ENCODE results near the gene PACRG.

Gene PACRG

DNA sequence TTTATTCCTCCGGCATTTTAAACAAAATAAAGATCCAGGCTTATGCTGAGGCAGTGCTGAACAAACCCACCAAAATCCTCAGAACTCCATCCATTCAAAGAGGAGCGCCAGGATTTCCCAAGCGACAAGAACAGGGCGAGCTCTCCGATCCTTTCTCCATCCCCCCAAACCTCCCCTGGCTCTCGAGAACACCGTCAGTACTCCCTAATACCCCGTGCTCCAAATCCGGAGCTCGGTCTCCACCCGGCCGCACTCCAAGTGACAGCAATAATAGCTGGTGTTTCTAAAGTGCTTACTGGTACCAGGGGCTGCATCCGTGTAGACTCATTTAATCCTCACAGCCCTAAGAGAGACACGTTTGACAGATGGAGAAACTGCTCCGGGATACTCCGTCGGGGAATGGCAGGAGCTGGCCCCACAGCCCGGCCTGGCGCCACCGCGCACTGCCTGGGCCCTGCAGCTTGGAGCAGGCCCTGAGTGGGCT is 409.7 kb downstream of the PACRG start:
- no peak for DNase-seq (ENCODE audit: low read depth)

GRCh38 chr6:163146036-163146435 is 418.3 kb downstream of the PACRG start:
- DNase-seq (ENCODE audit: low read depth), result peak; percentile 18

DNA sequence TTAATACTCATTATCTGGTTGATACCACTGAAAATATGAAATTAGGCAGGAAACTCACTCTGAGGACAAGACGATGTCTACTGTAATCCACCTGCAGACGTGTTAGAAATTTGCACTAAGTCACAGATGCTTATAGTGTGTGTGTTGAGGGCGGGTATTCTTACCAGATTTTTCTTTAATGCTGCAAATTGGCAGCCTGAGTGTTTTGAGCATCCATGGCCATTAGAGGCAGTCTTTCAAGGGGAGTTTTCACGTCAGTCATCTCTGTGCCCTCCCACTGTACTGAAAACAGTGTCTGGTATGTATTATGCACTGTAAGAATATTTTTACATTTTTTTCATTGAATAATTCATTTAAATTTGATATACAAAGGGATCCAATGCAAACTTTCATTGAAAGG is 420.2 kb downstream of the PACRG start:
- no peak for DNase-seq (ENCODE audit: low read depth)

DNA sequence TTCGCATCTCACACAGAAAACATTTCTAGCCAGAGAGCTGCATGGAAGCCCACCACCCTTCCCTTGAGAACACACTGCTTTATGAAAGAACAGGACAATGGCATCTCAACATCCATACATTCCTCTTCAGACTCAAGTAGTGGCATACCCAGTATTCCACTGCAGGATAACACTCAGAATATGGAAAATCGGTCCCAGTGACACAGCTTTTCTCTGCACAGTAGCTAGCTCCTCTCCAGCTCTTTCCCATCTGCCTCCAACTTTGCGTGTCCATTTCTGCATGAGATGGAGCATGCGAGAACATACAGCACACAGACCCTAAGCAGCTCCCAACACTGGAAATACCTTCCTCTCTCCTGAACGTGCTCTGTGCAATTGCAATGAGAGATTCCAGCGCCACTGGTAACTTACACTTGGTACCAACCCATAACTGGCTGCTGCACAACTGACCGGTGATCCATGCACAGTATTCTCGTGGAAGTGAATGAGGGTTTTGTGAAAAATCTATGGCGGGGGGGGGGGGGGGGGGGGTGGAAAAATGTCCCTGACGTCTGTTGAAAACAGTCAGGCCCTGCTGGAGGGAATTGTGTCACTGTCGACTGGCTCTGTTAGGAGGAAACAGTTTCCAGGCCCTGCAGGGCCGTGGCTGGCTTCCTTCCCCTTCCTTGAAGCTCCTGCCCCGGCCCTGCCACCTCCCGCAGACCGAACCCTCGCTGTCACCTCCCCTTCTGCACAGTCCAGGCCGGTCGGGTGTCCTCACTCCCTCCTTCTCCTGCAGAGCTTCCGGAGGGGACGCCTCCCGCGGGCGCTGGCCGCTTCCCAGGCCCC is 420.9 kb downstream of the PACRG start:
- no peak for DNase-seq (ENCODE audit: low read depth)

GRCh38 chr6:163149279-163149848 is 421.6 kb downstream of the PACRG start:
- DNase-seq (ENCODE audit: low read depth), result no peak

DNA sequence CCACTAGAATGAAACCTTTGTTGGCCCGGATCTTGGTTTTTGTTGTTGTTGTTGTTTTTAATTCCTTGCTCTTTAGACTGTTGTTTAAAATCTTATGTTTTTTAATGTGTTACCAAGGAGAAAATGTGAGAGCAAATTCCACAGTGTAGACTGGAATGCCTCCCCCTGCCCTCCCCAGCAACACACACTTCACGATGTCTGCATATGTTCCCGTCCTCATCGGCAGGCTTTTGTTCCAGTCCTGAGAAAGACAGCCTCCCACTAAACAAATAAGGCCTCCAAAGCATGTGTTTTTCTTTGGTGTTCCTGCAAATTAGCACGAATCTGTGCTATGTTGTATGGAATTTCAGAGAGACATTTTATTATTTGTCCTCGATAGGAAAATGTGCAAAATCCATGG is 423.4 kb downstream of the PACRG start:
- DNase-seq (ENCODE audit: low read depth), result no peak

GRCh38 chr6:163152701-163153100 is 424.9 kb downstream of the PACRG start:
- DNase-seq (ENCODE audit: low read depth), result no peak

DNA sequence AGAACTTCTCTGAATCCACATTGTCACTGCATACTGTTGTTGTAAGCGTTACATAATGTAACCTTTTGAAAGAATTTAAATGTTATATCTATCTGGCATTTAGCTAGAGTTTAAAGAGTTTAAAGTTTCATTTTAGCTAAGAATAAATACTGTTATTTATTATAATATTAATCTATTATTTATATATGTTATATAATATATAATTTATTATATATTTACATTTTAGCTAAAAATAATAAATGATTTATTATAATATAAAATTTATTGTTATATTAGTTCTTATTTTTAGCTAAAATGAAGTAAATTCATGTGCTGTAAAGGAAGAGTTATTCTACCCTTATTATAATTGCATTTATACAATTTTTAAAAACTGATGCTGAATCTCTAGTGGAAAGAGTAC is 431.3 kb downstream of the PACRG start:
- no peak for DNase-seq (ENCODE audit: low read depth)

- no peak for DNase-seq (ENCODE audit: low read depth)
These were observed 431.9 kb downstream of the PACRG start for GRCh38 chr6:163159689-163160088.

DNA sequence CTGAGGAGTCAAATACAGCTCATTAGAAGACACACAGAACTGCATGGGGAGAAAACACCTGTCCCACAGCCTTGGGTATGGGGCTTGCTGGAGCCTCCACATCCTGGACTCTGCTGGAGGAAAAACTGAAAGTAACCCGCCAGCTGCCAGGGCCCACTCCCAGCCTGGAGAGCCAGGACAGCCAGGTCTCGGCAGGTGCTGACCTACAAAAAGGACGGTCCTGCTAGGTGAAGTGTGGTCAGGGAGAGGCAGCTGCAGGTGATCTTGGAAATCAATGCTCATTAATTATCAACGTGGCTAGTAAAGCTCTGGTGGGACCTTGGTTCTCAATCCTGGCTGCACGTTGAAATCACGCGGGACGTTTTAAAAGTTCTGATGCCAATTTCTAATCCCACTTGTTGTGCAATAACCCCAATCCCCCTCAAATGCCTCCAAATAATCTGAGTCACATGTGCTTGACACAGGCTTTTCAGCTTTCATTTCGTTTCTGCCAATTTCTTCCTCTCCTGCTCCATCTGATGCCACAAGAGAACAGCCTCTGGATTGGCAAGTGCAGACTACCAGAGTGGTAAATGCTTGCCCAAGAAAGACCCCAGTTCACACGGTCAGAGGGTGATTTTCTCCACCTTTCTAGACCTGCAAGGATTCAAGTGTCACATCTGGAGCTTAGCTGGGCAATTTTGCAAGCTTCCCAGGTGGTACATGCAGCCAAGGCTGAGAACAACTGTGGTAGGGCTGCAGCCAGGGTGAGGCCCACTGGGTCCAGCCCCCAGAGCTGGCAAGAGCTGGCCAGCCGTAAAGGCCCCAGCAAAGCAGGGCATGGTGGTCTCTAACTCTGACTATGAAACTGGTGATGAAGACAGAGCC is 434.5 kb downstream of the PACRG start:
- DNase-seq (ENCODE audit: low read depth), result no peak

DNA sequence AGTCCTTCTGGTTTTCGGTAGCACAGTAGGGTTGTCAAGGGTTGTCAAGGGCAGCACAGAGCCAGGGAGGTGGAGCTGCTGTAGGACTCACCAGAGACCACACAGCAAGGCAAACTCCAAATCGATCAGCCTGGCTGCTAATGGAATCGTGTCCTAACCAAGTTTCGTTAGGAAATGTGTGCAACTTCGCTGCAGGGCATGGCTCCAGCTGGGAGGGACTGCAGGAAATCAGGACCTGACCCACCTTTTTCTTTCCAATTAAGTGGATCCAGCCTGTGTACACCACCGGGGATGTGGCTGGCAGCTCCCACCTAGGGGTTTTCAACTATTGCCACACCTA is 435.1 kb downstream of the PACRG start:
- no peak for DNase-seq (ENCODE audit: low read depth)

- DNase-seq (ENCODE audit: low read depth), result no peak
These were observed 436.6 kb downstream of the PACRG start for GRCh38 chr6:163164175-163164900.

GRCh38 chr6:163165155-163165910 is 437.6 kb downstream of the PACRG start:
- DNase-seq (ENCODE audit: low read depth), result no peak

DNA sequence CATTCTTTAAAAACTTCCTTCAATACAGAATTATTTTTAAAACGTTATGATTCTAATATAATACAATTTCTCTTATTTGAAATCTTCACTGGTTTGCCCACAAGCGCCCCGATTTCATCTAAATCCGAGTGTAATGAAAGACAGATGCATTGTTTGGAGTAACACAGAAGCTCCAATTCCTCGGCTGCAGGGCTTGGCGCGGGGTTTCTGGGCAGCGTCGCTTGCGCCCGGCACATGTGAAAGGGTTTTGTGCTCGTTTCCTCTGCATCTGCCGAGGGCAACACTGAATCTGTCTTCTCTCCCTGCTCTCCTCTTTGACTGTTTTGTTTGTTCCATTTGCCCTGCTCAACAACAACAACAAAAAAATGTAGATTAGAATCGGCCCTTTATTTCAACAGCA is 438.1 kb downstream of the PACRG start:
- no peak for DNase-seq (ENCODE audit: low read depth)

GRCh38 chr6:163166507-163166906 is 438.7 kb downstream of the PACRG start:
- DNase-seq (ENCODE audit: low read depth), result no peak

DNA sequence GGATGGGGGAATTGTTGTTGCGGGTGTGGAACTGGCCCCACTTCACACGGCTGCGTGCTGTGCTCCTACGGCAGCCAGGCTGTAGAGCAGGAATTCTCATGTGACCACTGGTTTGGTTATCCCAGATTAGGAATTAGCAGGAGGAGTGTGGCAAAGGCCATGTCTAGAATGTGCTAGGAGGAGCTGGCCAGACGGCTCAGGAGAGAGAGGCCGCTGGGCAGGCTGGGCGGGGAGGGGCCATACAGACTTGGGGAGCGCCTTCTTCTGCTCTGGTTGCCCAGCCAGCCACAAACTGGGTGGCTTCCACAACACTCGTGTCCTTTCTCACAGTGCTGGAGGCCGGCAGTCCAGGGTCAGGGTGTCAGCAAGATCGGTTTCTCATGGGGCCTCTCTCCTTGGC is 441.7 kb downstream of the PACRG start:
- DNase-seq (ENCODE audit: low read depth), result no peak

DNA sequence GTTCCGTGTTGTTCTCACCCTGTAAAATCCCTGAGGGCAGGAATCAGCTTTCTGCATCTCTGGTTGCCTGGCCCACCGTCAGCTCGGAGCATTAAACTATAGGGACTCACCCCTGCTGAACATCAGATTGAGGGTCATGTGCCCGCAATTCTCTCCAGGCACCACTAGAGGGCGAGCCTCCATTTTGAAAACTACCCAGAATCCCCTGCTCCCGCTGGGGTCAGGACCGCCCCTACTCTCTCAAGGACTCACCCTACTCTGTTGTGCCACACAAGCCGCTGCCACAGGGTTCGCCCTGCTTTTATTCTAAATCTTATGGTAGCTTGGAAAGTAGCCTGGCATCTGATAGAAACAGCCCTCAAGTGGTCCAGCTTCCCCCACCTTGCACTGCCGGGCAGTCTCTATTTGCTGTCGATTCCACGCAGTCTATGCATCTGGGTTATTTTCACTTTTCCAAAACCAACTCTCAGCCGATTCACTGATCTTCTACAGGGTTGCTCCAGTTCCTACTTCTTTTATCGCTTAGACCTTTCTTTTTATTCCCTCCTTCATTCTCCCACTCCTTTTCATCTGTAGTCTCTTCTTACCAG is 442.6 kb downstream of the PACRG start:
- DNase-seq (ENCODE audit: low read depth), result no peak

DNA sequence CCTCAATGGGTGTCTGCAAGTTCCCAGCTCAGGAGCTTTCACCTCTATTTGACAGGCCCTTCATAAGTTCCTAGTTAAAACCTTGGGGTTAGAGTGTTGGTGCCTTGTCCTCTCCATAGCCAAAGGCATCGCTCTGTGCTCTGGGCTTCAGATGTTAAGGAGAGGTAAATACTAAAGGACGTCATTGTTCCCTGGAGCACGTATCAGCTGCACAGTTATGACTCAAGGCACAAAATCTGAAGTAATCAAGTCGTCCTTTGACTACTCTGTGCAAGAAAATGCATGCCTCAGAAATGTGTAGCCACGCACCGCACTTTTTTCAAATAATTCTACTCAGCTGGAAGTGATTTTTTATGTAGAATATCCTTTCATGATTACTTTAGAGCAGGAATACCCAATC is 446.0 kb downstream of the PACRG start:
- DNase-seq (ENCODE audit: low read depth), result no peak

- DNase-seq (ENCODE audit: low read depth), result no peak
These were observed 447.5 kb downstream of the PACRG start for GRCh38 chr6:163175301-163175700.

DNA sequence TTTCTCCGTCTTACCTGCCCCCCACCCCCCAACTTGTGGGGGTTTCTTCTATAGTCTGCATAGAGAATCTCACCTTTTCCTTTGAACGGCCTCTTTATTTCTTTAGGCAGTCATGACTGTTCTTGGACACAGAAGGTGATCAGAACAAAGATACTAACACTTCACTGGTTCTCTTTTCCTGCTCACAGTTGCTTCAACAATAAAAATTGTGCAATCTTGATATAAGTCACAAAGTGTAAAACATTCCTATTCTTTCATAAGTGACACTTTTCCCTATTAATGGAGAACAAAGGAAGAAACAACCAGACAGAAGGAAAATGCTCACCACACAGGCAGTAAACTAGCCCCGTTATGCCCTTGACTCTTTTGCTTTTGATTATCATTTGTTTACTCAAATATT is 448.3 kb downstream of the PACRG start:
- no peak for DNase-seq (ENCODE audit: low read depth)

- no peak for DNase-seq (ENCODE audit: low read depth)
These were observed 449.2 kb downstream of the PACRG start for GRCh38 chr6:163177007-163177406.

Data from GM04503 (cell line).